Gastrocnemius medialis (tissue), 4 donors: ENCODE measurements around the gene KIF3A.

Experiments used
- CTCF ChIP-seq, 5 experiments: fragments of 450-650 bp in 3 of 5; fragments of 200-600 bp in 2 of 5; sonication (generic) in 2 of 5; IDR thresholded peaks in 4 of 5; conservative IDR thresholded peaks in 1 of 5; 1 replicate in 4 of 5; 2 replicates in 1 of 5; pipeline ENCODE4 v1.5.1; 2016 to 2019; ENCODE audit warnings: antibody characterized with exemption in 5 of 5, mild to moderate bottlenecking in 3 of 5, moderate library complexity in 3 of 5
- POLR2A ChIP-seq, 2 donors: fragments of 450-650 bp; IDR thresholded peaks; one replicate each; pipeline ENCODE4 v1.6.1; 2017; ENCODE audit warnings: antibody characterized with exemption in 2 of 2, mild to moderate bottlenecking in 2 of 2, moderate library complexity in 2 of 2

- TF ChIP-seq POLR2A (IDR thresholded peaks at IDR 0.05) (no peak), CTCF (IDR thresholded peaks at IDR 0.05 in 4 of 5, conservative IDR thresholded peaks at IDR 0.05 in 1 of 5) (no peak)
Observed at GRCh38 chr5:132657676-132658380, 79.5 kb downstream of the KIF3A start, which contains the start of gene IL13.
